SKM-1 (cell line): ENCODE measurements around the gene MACIR.

ENCODE experiments used
- DNase-seq: peaks from one replicate; lab custom pipeline; 2025; ENCODE audit not compliant: unreplicated experiment; lab: John Stamatoyannopoulos, UW

The MACIR gene

GRCh38 chr5:103289024-103289423, 30.5 kb downstream of the MACIR start:
- DNase-seq, result no peak

GRCh38 chr5:103290846-103291245, 32.3 kb downstream of the MACIR start:
- no peak for DNase-seq

- no peak for DNase-seq
Observed at GRCh38 chr5:103291606-103292005, 33.0 kb downstream of the MACIR start.

GRCh38 chr5:103293099-103293498, 34.5 kb downstream of the MACIR start:
- no peak for DNase-seq

GRCh38 chr5:103293719-103294118, 35.2 kb downstream of the MACIR start:
- no peak for DNase-seq

GRCh38 chr5:103294906-103295305, 36.3 kb downstream of the MACIR start:
- no peak for DNase-seq

- DNase-seq, result no peak
Observed at GRCh38 chr5:103295424-103295823, 36.9 kb downstream of the MACIR start.

GRCh38 chr5:103295871-103296270, 37.3 kb downstream of the MACIR start:
- DNase-seq, result no peak

GRCh38 chr5:103298117-103298516, 39.6 kb downstream of the MACIR start:
- DNase-seq, result no peak

GRCh38 chr5:103298607-103299188, 40.1 kb downstream of the MACIR start:
- DNase-seq, result no peak

GRCh38 chr5:103305809-103306208, 47.2 kb downstream of the MACIR start:
- DNase-seq, result no peak

GRCh38 chr5:103307470-103307869, 48.9 kb downstream of the MACIR start:
- DNase-seq, result no peak

GRCh38 chr5:103308774-103309173, 50.2 kb downstream of the MACIR start:
- no peak for DNase-seq

GRCh38 chr5:103313056-103313455, 54.5 kb downstream of the MACIR start:
- no peak for DNase-seq

- no peak for DNase-seq
Observed at GRCh38 chr5:103315455-103315854, 56.9 kb downstream of the MACIR start.

GRCh38 chr5:103327451-103327850, 68.9 kb downstream of the MACIR start:
- no peak for DNase-seq

GRCh38 chr5:103327893-103328292, 69.3 kb downstream of the MACIR start:
- DNase-seq, result no peak
